IMR-90 (cell line): Measurements from ENCODE around the gene FANCG. TPM values are rescaled to one million over a fixed set of nuclear protein-coding genes. Genes with fewer than 3 reads are reported as not detected.

ENCODE experiments used
- ATAC-seq: fragments of 200-7000 bp; cut with Tn5 transposase; 2 replicates; pipeline ENCODE4 v1.9.1; 2020; ENCODE audit warnings: low read depth, mild to moderate bottlenecking, moderate library complexity
- BruUV-seq: library from RNA; stranded (reverse); fragments of 400-500 nt; replicated peaks from 2 replicates; lab custom pipeline; 2021; lab: Mats Ljungman, UMichigan
- CTCF ChIA-PET: fragments of 300-600 bp; formaldehyde crosslinking; extraction: SDS; loops from one replicate; lab custom pipeline; 2021; ENCODE audit warnings: antibody characterized with exemption; lab: Yijun Ruan, JAX
- POLR2A ChIA-PET: fragments of 300-600 bp; sonication (Branson Sonifier 250); formaldehyde crosslinking; loops from one replicate; lab custom pipeline; 2022; ENCODE audit warnings: antibody characterized with exemption; ENCODE audit not compliant: unreplicated experiment; lab: Charles Lee
- DNase-seq: peaks from one replicate; pipeline ENCODE4 v3.0.0; 2013
- H2AFZ ChIP-seq: replicated peaks from 2 replicates; pipeline ENCODE3; 2013; ENCODE audit warnings: low read length, mild to moderate bottlenecking; ENCODE audit not compliant: poor library complexity
- H2AK5ac ChIP-seq: 2 replicates; pipeline ENCODE4 v1.6.1; 2013; ENCODE audit warnings: low read depth, low read length, inconsistent platforms
- H2AK9ac ChIP-seq: replicated peaks from 2 replicates; pipeline ENCODE3; 2013; ENCODE audit warnings: mild to moderate bottlenecking, low read depth, low read length, moderate library complexity; ENCODE audit not compliant: poor library complexity
- H2BK120ac ChIP-seq: 2 replicates; pipeline ENCODE4 v1.6.1; 2013; ENCODE audit warnings: low read depth, low read length, inconsistent platforms
- H2BK15ac ChIP-seq: 3 replicates; pipeline ENCODE4 v1.6.1; 2013; ENCODE audit warnings: low read depth, low read length, inconsistent platforms
- H2BK20ac ChIP-seq: 2 replicates; pipeline ENCODE4 v1.6.1; 2013; ENCODE audit warnings: low read depth, mild to moderate bottlenecking, inconsistent platforms, low read length, moderate library complexity
- H2BK5ac ChIP-seq: 2 replicates; pipeline ENCODE4 v1.6.1; 2013; ENCODE audit warnings: mild to moderate bottlenecking, low read depth, low read length, inconsistent platforms; ENCODE audit not compliant: poor library complexity, severe bottlenecking
- H3K14ac ChIP-seq: replicated peaks from 2 replicates; pipeline ENCODE4 v1.6.1; 2013; ENCODE audit warnings: low read depth, low read length, inconsistent platforms
- H3K18ac ChIP-seq: 2 replicates; pipeline ENCODE4 v1.6.1; 2013; ENCODE audit warnings: low read depth, low read length, control low read depth
- H3K23ac ChIP-seq: 2 replicates; pipeline ENCODE4 v1.6.1; 2013; ENCODE audit warnings: low read depth, low read length, inconsistent platforms
- H3K27ac ChIP-seq: 2 replicates; pipeline ENCODE4 v1.5.1; 2013; ENCODE audit warnings: mild to moderate bottlenecking, control low read depth, low read length; ENCODE audit not compliant: insufficient read depth
- H3K27me3 ChIP-seq: 2 replicates; pipeline ENCODE4 v1.6.1; 2013; ENCODE audit warnings: low read length; ENCODE audit not compliant: control insufficient read depth, insufficient read depth
- H3K36me3 ChIP-seq: 2 replicates; pipeline ENCODE4 v1.6.1; 2013; ENCODE audit warnings: low read length, mixed read lengths; ENCODE audit not compliant: control insufficient read depth, insufficient read depth
- H3K4ac ChIP-seq: 2 replicates; pipeline ENCODE4 v1.6.1; 2013; ENCODE audit warnings: low read depth, low read length, inconsistent platforms
- H3K4me1 ChIP-seq: 2 replicates; pipeline ENCODE4 v1.6.1; 2013; ENCODE audit warnings: low read length, mixed read lengths; ENCODE audit not compliant: control insufficient read depth, insufficient read depth
- H3K4me2 ChIP-seq: 2 replicates; pipeline ENCODE4 v1.6.1; 2013; ENCODE audit warnings: low read depth, mild to moderate bottlenecking, control low read depth, low read length, moderate library complexity
- H3K4me3 ChIP-seq: 2 replicates; pipeline ENCODE4 v1.5.1; 2013; ENCODE audit warnings: low read depth, mild to moderate bottlenecking, control low read depth, low read length, moderate library complexity; ENCODE audit not compliant: insufficient read depth
- H3K56ac ChIP-seq: 2 replicates; pipeline ENCODE4 v1.6.1; 2013; ENCODE audit warnings: low read length, inconsistent platforms; ENCODE audit not compliant: insufficient read depth; ENCODE audit errors: extremely low read depth
- H3K79me1 ChIP-seq, 2 experiments: 2 replicates each; pipeline ENCODE4 v1.6.1; 2013; ENCODE audit warnings: low read length in 2 of 2, inconsistent platforms in 1 of 2, low read depth in 1 of 2
- H3K9ac ChIP-seq: 2 replicates; pipeline ENCODE4 v1.6.1; 2013; ENCODE audit warnings: low read depth, low read length, control low read depth
- H3K9me1 ChIP-seq: 2 replicates; pipeline ENCODE4 v1.6.1; 2013; ENCODE audit warnings: low read length, inconsistent platforms; ENCODE audit not compliant: insufficient read depth
- H3K9me3 ChIP-seq: 2 replicates; pipeline ENCODE4 v1.6.1; 2013; ENCODE audit warnings: low read length; ENCODE audit not compliant: control insufficient read depth, insufficient read depth
- H4K20me1 ChIP-seq: 2 replicates; pipeline ENCODE4 v1.6.1; 2013; ENCODE audit warnings: low read length, inconsistent platforms; ENCODE audit not compliant: insufficient read depth
- H4K5ac ChIP-seq: 2 replicates; pipeline ENCODE4 v1.6.1; 2013; ENCODE audit warnings: mild to moderate bottlenecking, low read depth, low read length, control low read depth
- H4K8ac ChIP-seq, 2 experiments: 2 replicates each; pipeline ENCODE4 v1.6.1; 2013; ENCODE audit warnings: low read depth in 2 of 2, low read length in 2 of 2, control low read depth in 1 of 2, inconsistent platforms in 1 of 2
- H4K91ac ChIP-seq: 2 replicates; pipeline ENCODE4 v1.6.1; 2013; ENCODE audit warnings: low read depth, low read length, inconsistent platforms; ENCODE audit not compliant: insufficient read depth
- MXI1 ChIP-seq: IDR thresholded peaks from 2 replicates; pipeline ENCODE4 v1.6.1; 2012; ENCODE audit warnings: low read depth, mild to moderate bottlenecking, low read length, moderate library complexity, borderline replicate concordance
- RFX5 ChIP-seq: IDR thresholded peaks from 2 replicates; pipeline ENCODE4 v1.8.0; 2012; ENCODE audit warnings: low read depth, mild to moderate bottlenecking, low read length, moderate library complexity
- SMC3 ChIP-seq: fragments of 150-350 bp; IDR thresholded peaks from 2 replicates; pipeline ENCODE4 v1.6.1; 2016; ENCODE audit warnings: low read depth, mild to moderate bottlenecking, antibody characterized with exemption, low read length, moderate library complexity
- WGBS, 2 experiments: methylation state at CpG; one replicate each; pipeline versions ENCODE4 v1.1.5 to v1.1.7; 2013; ENCODE audit warnings: missing lambda C conversion rate in 2 of 2; ENCODE audit not compliant: insufficient read length in 1 of 2; ENCODE audit errors: extremely low coverage in 2 of 2; 5-methylcytosine and 5-hydroxymethylcytosine counted together
- dilution Hi-C: fragments of 300-500 bp; cut with HindIII; formaldehyde crosslinking; loops from one replicate; pipeline ENCODE4 v1.14.3; 2018; ENCODE audit warnings: low sequenced_read_pairs; ENCODE audit not compliant: unreplicated experiment
- in situ Hi-C: fragments of 300-500 bp; cut with MboI; formaldehyde crosslinking; loops from 3 replicates; pipeline ENCODE4 v1.14.3; 2019; ENCODE audit warnings: low sequenced_read_pairs, inconsistent platforms, mixed read lengths
- intact Hi-C: fragments of 100-400 bp; cut with micrococcal nuclease; formaldehyde crosslinking; loops from 2 replicates; pipeline ENCODE4 v1.10.0; 2022
- polyA plus RNA-seq, 3 experiments: library from polyadenylated mRNA; depleted of rRNA; stranded (reverse); fragments of >200 nt; gene quantifications; 2 replicates each; pipeline ENCODE4 v1.2.3, GENCODE V29; 2012; ENCODE audit warnings: low replicate concordance in 1 of 3
- total RNA-seq: library from RNA; depleted of rRNA; stranded (reverse); fragments of >200 nt; gene quantifications from 2 replicates; pipeline ENCODE4 v1.2.3, GENCODE V29; 2012

Gene FANCG
- total and polyA plus RNA-seq, 2 of the 4 experiments (the other 2 are of a cell fraction), result 16.1 to 19.3 TPM

- Histone ChIP-seq H2BK20ac (no peak overlapping the region), H3K4ac (no peak overlapping the region), H4K8ac (no peak overlapping the region), H3K27me3 (no peaks in the 10 kb centered on the region), H2AK5ac (no peak overlapping the region), H4K20me1 (peaks cover 12% of the 10 kb centered on the region; the same call in 1 of the 2 replicates), H3K4me1 (peaks cover 15% of the 10 kb centered on the region), H3K23ac (no peak overlapping the region), H3K9me3 (no peaks in the 10 kb centered on the region), H2BK15ac (no peak overlapping the region), H2AFZ (no peak overlapping the region), H3K18ac (no peak overlapping the region), H3K9ac (no peak overlapping the region), H3K14ac (no peak overlapping the region), H2AK9ac (no peak overlapping the region), H3K36me3 (peaks cover 33% of the 10 kb centered on the region), H2BK120ac (no peak overlapping the region), H4K5ac (no peak overlapping the region), H3K4me2 (no peak overlapping the region), H3K27ac (no peak overlapping the region), H3K4me3 (no peak overlapping the region), H3K56ac (no peak overlapping the region), H2BK5ac (no peak overlapping the region), H4K91ac (no peak overlapping the region), H3K9me1 (peaks cover 17% of the 10 kb centered on the region), H3K79me1 (peaks cover 23 to 48% of the 10 kb centered on the region in 2 experiments; a peak in 3 of 4 replicates)
- POLR2A ChIA-PET, result no interaction called here
- no TSS peak for BruUV-seq
- ATAC-seq (no peak), DNase-seq (no peak)
- in situ Hi-C loops, result no loop called here
- dilution Hi-C loops, result no loop called here
- intact Hi-C loops, result no loop called here
- WGBS, 2 experiments, result 60% methylated on average over 1 of the region's 8 CpGs; no CpG with 5 or more reads in 1 of the 2 experiments
- TF ChIP-seq MXI1 (no peak), RFX5 (no peak), SMC3 (no peak)
- CTCF ChIA-PET, result no interaction called here
Measured at GRCh38 chr9:35108946-35109575, 29.3 kb upstream of the FANCG start.
